Measurements from ENCODE around the gene CDH4.

The CDH4 gene

DNA sequence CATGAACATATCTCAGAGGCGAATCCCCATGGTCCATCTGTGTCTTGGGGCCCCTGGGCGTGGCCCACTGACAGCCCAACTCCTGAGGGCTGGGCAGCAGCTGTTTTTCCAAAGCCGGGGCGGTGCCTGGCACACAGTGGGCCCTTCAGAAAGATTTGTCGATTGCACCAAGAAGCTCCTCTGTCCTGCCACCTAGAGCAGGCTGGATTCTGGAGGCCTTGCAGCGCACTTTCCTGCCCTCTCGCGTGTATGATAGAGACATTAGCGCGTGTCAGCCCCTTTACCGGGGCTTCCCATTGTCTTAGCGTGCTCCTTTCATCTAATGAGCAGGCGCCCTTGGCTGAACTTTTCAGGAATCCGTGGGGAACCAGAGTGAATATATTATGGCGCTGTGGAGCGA, 45.4 kb downstream of the CDH4 start:
- Histone ChIP-seq H3K4me3 (no peak overlapping the region), H3K27ac (no peak overlapping the region)

DNA sequence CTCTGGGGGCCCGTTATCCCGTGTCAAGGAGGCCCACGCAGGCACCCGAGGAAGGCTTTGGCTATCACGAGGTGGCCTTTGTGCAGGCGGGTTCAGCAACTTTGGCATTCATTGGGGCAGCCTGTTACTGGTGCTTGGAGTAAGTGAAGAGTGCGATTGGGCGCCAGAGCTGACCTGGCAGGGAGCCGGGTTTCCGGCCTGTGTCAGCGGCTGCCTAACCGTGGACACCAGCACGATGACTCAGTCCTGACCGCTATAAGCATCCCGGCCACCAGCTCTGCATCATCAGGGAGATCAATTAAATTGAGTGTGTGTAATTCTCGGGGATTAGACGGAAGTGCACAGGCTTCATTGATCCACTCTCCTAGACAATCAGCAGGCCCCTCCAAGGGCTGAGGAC, 45.9 kb downstream of the CDH4 start:
- no peak overlapping the region for H3K27ac ChIP-seq
- H3K4me3 ChIP-seq = no peak overlapping the region

DNA sequence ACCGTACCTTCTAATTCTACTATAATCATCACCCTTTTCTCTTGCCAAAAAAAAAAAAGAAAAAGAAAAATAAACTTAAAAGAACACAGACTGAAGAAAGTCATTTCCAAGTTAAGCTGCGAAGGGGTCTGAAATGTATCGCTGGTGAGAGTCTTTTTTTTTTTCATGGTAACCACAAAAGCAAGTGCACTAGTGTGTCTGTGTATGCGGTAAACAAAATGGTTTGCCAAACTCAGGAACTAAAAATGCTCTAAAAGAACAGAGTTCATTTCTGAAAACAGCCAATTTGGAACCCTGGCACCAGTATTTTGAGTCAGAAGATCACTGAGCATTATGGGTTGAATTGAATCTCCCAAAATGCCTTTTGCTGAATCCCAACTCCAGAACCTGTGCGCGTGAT, 46.6 kb downstream of the CDH4 start:
- no peak overlapping the region for H3K4me3 ChIP-seq
- no peak overlapping the region for H3K27ac ChIP-seq

DNA sequence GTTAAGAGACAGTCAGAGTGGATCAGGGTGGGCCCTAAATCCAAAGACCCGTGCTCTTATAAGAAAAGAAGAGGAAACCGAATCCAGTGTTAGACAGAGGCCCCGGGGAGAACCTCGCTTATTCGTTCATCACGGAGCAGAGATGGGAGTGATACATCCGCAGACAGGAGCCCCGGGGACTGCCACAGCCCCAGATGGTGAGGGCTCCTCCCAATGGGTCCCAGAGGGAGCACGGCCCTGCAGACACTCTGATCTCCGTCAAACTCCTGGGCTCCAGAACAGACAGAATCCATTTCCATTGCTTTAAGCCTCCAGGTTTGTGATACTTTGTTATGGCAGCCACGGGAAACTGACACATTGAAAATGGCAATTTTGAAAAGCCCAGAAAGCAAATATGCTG, 47.0 kb downstream of the CDH4 start:
- H3K27ac ChIP-seq = no peak overlapping the region

DNA sequence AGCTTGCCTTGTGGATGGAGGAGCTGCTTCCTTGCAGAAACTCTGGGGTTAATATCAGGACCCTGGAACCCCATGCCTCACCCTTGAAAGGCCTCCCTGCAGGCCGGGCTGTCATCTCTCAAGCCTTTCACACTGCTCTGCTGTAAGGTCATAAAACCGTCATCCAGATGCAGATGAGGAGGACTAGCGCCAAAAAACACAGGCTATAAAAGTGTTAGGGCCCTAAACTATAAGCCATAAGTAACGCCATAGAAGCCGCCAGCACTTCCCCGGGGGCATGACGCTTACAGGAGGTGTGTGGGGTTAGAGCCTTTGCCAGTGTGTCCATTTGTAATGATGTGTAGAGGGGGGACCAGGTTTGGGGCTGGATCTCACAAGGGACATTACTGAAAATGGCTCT, 47.6 kb downstream of the CDH4 start:
- H3K4me3 ChIP-seq = no peak overlapping the region

More for the DNA sequence above, 47.0 kb downstream of the CDH4 start:
- H3K4me3 ChIP-seq = no peak overlapping the region

GRCh38 chr20:61300293-61300692, 48.2 kb downstream of the CDH4 start:
- no peak overlapping the region for H3K4me3 ChIP-seq
- no peak overlapping the region for H3K27ac ChIP-seq

More for the DNA sequence above, 47.6 kb downstream of the CDH4 start:
- no peak overlapping the region for H3K27ac ChIP-seq

- Histone ChIP-seq H3K4me3 (no peak overlapping the region), H3K27ac (no peak overlapping the region)
These were observed 48.6 kb downstream of the CDH4 start for GRCh38 chr20:61300709-61301108.

- no peak overlapping the region for H3K27ac ChIP-seq
- H3K4me3 ChIP-seq = no peak overlapping the region
These were observed 49.9 kb downstream of the CDH4 start for GRCh38 chr20:61301711-61302525.

- Histone ChIP-seq H3K27ac (no peak overlapping the region), H3K4me3 (no peak overlapping the region)
These were observed 51.2 kb downstream of the CDH4 start for GRCh38 chr20:61303217-61303616.

DNA sequence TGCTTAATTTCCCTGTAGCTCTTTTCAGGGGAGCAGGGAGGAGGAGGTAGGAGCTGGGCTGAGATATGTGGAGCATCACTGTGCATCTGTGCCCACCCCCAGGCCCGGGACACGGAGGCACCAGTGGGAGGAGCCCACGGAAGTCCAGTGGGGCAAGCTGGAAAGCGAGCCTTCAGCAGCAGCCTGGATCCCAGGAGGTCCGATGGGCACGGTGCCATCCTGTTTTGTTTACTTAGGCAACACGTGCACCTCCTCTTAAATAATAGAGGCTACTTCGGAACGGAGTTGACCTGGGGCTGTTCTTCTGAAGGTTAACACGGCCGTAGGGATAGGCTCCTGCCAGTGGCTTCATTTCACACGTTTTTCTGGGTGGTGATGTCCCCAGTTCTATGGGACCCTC, 51.6 kb downstream of the CDH4 start:
- Histone ChIP-seq H3K4me3 (no peak overlapping the region), H3K27ac (no peak overlapping the region)

DNA sequence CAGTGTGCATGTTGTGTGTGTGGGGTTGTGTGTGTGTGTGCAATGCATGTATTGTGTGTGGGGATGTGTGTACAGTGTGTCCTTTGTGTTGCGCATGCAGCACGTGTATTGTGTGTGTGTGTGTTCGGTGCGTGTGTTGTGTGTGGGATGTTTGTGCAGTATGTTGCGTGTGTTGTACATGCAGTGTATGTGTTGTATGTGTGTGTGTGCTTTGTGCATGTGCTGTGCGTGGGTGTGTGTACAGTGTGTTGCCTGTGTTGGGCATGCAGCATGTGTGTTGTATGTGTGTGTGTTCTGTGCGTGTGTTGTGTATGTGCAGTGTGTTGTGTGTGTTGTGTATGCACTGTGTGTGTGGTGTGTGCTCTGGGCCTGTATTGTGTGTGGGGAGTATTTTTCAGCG, 52.7 kb downstream of the CDH4 start:
- no peak overlapping the region for H3K4me3 ChIP-seq
- H3K27ac ChIP-seq = no peak overlapping the region

DNA sequence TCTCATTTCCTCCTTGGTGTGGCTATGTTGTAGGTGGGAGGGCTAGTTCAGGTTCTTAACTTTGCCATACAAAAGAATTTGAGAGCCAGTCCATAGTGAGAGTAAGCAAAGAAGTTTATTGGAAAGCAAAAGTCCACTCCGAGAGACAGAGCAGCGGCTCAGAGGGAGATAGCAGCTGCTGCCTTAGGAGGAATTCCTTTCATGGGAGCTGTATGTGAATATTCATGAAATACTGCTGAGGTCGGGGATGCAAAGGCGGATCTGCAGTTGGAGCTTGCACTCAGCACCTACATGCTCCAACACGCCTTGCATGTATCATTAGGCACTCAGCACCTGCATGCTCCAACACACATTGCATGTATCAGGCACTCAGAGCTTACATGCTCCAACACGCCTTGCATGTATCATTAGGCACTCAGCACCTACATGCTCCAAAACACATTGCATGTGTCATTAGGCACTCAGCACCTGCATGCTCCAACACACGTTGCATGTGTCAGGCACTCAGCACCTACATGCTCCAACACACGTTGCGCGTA, 54.9 kb downstream of the CDH4 start:
- H3K4me3 ChIP-seq = no peak overlapping the region
- H3K27ac ChIP-seq = no peak overlapping the region

GRCh38 chr20:61307686-61308476, 55.8 kb downstream of the CDH4 start:
- Histone ChIP-seq H3K27ac (no peak overlapping the region), H3K4me3 (no peak overlapping the region)

GRCh38 chr20:61308477-61308774, 56.4 kb downstream of the CDH4 start:
- no peak overlapping the region for H3K4me3 ChIP-seq
- no peak overlapping the region for H3K27ac ChIP-seq

- Histone ChIP-seq H3K4me3 (no peak overlapping the region), H3K27ac (no peak overlapping the region)
These were observed 58.9 kb downstream of the CDH4 start for GRCh38 chr20:61310954-61311353.

DNA sequence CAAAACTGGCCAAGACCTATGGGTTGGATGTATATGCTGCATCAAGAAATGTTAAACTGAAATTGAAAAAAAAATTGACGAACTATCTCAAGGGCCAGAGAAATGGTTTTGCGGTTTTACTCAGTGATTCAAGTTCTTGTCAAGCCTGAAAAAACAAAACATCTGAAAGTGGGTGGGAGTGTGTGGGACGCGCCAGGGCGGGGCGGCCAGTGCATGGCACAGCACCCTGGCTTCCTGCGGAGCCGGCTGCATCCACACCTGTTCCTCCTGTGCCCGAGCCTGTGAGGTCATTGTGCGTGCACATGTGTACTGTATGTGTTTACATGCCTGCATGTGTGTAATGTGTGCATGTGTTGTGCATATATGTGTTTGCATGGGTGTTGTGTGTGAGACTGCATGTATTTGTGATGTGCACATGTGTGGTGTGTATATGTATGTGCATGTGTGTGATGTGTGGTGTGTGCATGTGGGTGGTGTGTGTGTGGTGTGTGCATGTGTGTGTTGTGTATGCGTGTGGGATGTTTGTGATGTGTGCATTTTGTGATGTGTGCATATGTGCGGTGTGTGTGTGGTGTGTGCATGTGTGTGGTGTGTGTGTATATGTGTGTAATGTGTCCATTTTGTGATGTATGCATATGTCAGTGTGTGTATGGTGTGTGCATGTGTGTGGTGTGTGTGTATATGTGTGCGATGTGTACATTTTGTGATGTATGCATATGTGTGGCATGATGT, 59.8 kb downstream of the CDH4 start:
- H3K4me3 ChIP-seq = no peak overlapping the region
- H3K27ac ChIP-seq = no peak overlapping the region

DNA sequence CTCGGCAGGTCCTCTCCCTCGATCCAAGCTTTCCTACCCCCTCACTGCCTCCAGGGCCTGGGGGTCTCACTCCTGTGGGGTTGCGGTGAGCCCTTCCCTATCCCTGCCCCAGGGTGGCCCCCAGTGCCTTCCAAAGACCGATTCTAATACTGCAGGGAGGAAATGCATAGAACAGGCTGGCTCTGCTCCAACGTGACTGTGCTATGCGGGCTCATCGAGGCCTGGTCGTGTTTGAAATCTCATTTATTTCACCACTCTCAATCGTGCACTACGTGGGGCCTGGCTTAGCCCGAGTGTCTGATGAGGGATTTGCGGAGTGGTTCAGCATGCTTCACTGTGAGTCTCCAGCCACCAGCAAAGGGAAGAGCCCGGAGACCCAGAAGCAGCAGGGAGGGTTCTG, 60.9 kb downstream of the CDH4 start:
- no peak overlapping the region for H3K4me3 ChIP-seq
- H3K27ac ChIP-seq = no peak overlapping the region

DNA sequence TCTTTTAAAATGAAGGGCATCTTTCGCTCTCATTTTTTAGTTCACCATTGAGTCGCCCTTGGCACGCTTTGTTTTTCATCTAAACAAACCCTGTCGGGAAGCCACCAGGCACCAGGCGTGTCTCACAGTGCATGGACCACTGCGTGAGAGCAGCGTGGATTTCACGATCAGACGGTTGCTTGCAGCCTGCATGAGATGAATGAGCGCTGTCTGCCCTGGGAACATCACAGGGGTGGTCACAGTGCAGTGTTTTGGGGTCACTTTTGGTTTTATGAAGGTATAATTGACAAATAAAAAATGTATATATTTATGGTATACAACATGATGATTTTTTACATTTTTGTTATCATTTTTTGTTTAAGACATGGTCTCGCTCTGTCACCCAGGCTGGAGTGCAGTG, 61.3 kb downstream of the CDH4 start:
- no peak overlapping the region for H3K4me3 ChIP-seq

GRCh38 chr20:61314326-61315010, 62.4 kb downstream of the CDH4 start:
- Histone ChIP-seq H3K4me3 (no peak overlapping the region), H3K27ac (no peak overlapping the region)

More for the DNA sequence above, 61.3 kb downstream of the CDH4 start:
- H3K27ac ChIP-seq = no peak overlapping the region

DNA sequence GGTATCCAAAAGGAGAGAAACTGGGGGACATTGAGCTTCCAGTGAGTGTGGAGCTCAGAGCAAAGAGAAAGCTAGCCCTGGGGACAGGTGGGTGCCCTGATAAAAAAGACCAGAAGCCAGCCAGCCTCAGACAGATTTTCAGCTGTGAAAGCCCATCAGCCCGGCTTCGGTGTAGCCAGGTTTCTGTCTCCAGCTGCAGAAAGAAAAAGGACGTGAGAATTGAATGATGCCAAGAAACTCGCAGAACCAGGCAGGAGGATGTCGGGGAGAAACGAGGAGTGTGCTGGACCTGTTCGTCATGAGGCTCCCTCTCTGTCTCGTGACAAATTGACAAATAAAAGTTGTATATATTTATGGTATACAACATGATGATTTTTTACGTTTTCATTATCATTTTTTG, 63.3 kb downstream of the CDH4 start:
- H3K27ac ChIP-seq = no peak overlapping the region
- H3K4me3 ChIP-seq = no peak overlapping the region
